GM12892 (cell line): Measurements from ENCODE around the gene RXYLT1.

Experiments
- POLR2A ChIP-seq: IDR thresholded peaks from 2 replicates; pipeline ENCODE4 v1.6.1; 2011; ENCODE audit warnings: low read depth, low read length, control low read depth
- POLR2AphosphoS5 ChIP-seq: IDR thresholded peaks from 2 replicates; pipeline ENCODE4 v1.6.1; 2011; ENCODE audit warnings: low read depth, low read length, control low read depth

DNA sequence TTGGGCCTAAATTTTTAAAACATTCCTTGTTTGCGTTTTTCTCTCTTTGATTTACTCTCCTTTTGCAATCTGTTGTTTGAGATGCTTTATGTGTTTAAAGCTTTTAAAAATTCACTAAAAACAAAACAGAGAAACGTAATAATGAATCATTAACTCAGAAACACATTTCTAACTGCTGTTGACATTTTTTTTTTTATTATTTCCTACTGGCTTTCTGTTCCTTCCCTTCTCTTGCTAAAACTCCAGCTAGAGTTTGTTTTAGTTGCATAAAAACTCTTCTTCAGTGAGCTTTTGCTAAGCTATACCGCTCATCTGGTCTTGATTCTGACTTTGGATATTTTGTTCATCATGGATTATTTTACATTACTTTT is 35.8 kb downstream of the RXYLT1 start:
- TF ChIP-seq POLR2A (no peak), POLR2AphosphoS5 (no peak)
